Type B pancreatic cell (in vitro differentiated cells): Measurements from ENCODE around the gene ATP9A. TPM values are rescaled to one million over a fixed set of nuclear protein-coding genes. Genes with fewer than 3 reads are reported as not detected.
"Not testable (repeated sequence)": the region's sequence is repeated elsewhere in the genome, so short reads cannot be mapped to it uniquely, and the experiment has no call there.

Source experiments
- DNase-seq: peaks from one replicate; pipeline ENCODE4 v3.0.0; 2021; ENCODE audit warnings: mixed read lengths; ENCODE audit not compliant: unreplicated experiment; ENCODE audit errors: extremely low spot score
- H3K27ac Mint-ChIP-seq: 2 replicates; pipeline ENCODE4 v1.8.0; 2021; ENCODE audit warnings: mild to moderate bottlenecking, mixed read lengths
- H3K27me3 Mint-ChIP-seq: 2 replicates; pipeline ENCODE4 v1.8.0; 2021; ENCODE audit warnings: mixed read lengths
- H3K36me3 Mint-ChIP-seq: 2 replicates; pipeline ENCODE4 v1.8.0; 2021; ENCODE audit warnings: mixed read lengths
- H3K4me1 Mint-ChIP-seq: one replicate; pipeline ENCODE4 v1.8.0; 2021; ENCODE audit warnings: mixed read lengths; ENCODE audit not compliant: unreplicated experiment
- H3K4me3 Mint-ChIP-seq: 2 replicates; pipeline ENCODE4 v1.8.0; 2021; ENCODE audit warnings: mild to moderate bottlenecking, mixed read lengths
- H3K9me3 Mint-ChIP-seq: 2 replicates; pipeline ENCODE4 v1.8.0; 2021; ENCODE audit warnings: mixed read lengths
- CTCF ChIP-seq: fragments of 200-600 bp; sonication (generic); conservative IDR thresholded peaks from 2 replicates; pipeline ENCODE4 v1.5.0; 2021; ENCODE audit warnings: antibody characterized with exemption, mild to moderate bottlenecking
- total RNA-seq: library from RNA; stranded (reverse); gene quantifications from 2 replicates; pipeline ENCODE4 v1.2.1, GENCODE V29; 2021; ENCODE audit warnings: low replicate concordance

The ATP9A gene
- total RNA-seq, 1 donor from 2014 or later = 55.8 TPM

- H3K27me3 Mint-ChIP-seq = no peaks in the 10 kb centered on the region
- peaks cover 56% of the 10 kb centered on the region for H3K4me1 Mint-ChIP-seq
- no peak overlapping the region for H3K4me3 Mint-ChIP-seq
- peaks cover 25% of the 10 kb centered on the region for H3K36me3 Mint-ChIP-seq
- DNase-seq = no peak
- no peak overlapping the region for H3K27ac Mint-ChIP-seq
- no peaks in the 10 kb centered on the region for H3K9me3 Mint-ChIP-seq
- TF ChIP-seq CTCF = no peak
Observed at GRCh38 chr20:51692806-51693400, 75.3 kb downstream of the ATP9A start.

GRCh38 chr20:51691703-51692102, 76.5 kb downstream of the ATP9A start:
- Mint-ChIP-seq H3K27ac (no peak overlapping the region), H3K4me1 (peaks cover 47% of the 10 kb centered on the region), H3K36me3 (peaks cover 25% of the 10 kb centered on the region), H3K4me3 (no peak overlapping the region), H3K9me3 (no peaks in the 10 kb centered on the region), H3K27me3 (no peaks in the 10 kb centered on the region)
- no peak for DNase-seq
- no peak for TF ChIP-seq CTCF

GRCh38 chr20:51688600-51689244, 79.5 kb downstream of the ATP9A start:
- no peak for TF ChIP-seq CTCF
- Mint-ChIP-seq H3K27me3 (no peaks in the 10 kb centered on the region), H3K36me3 (peaks cover 31% of the 10 kb centered on the region), H3K4me3 (no peak overlapping the region), H3K9me3 (no peaks in the 10 kb centered on the region), H3K27ac (no peak overlapping the region), H3K4me1 (peaks cover 24% of the 10 kb centered on the region)
- no peak for DNase-seq

GRCh38 chr20:51687630-51688029, 80.6 kb downstream of the ATP9A start:
- no peak overlapping the region for H3K27ac Mint-ChIP-seq
- H3K36me3 Mint-ChIP-seq = peaks cover 25% of the 10 kb centered on the region
- no peak overlapping the region for H3K4me3 Mint-ChIP-seq
- TF ChIP-seq CTCF = no peak
- no peaks in the 10 kb centered on the region for H3K9me3 Mint-ChIP-seq
- peaks cover 18% of the 10 kb centered on the region for H3K4me1 Mint-ChIP-seq
- no peak for DNase-seq
- no peaks in the 10 kb centered on the region for H3K27me3 Mint-ChIP-seq

- DNase-seq = no peak
- Mint-ChIP-seq H3K27me3 (no peaks in the 10 kb centered on the region), H3K4me1 (peaks cover 18% of the 10 kb centered on the region), H3K36me3 (peaks cover 23% of the 10 kb centered on the region), H3K9me3 (no peaks in the 10 kb centered on the region), H3K4me3 (no peak overlapping the region), H3K27ac (no peak overlapping the region)
- TF ChIP-seq CTCF = no peak
Observed at GRCh38 chr20:51687108-51687507, 81.1 kb downstream of the ATP9A start.

- not testable (repeated sequence) for H3K9me3 Mint-ChIP-seq
Observed at GRCh38 chr20:51685494-51685893, 82.7 kb downstream of the ATP9A start.

More at GRCh38 chr20:51685494-51685893, 82.7 kb downstream of the ATP9A start:
- peaks cover 18% of the 10 kb centered on the region for H3K36me3 Mint-ChIP-seq
- H3K27me3 Mint-ChIP-seq, H3K27ac Mint-ChIP-seq, DNase-seq, H3K4me3 Mint-ChIP-seq: not testable (repeated sequence)
- H3K4me1 Mint-ChIP-seq = peaks cover 21% of the 10 kb centered on the region
